GM12864 (cell line): ENCODE measurements around the gene SLC9A3.

Experiments used
- DNase-seq: peaks from one replicate; pipeline ENCODE4 v3.0.0-alpha.2; 2011; ENCODE audit warnings: low read depth
- H3K4me3 ChIP-seq: 2 replicates; pipeline ENCODE4 v1.5.1; 2011; ENCODE audit warnings: mild to moderate bottlenecking, low read depth, low read length, control low read depth
- CTCF ChIP-seq: IDR thresholded peaks from 2 replicates; pipeline ENCODE4 v1.5.1; 2011; ENCODE audit warnings: low read depth, mild to moderate bottlenecking, moderate library complexity, low read length, control low read depth, inconsistent platforms; ENCODE audit errors: missing control alignments

The SLC9A3 gene

GRCh38 chr5:430214-430925 lies 93.9 kb downstream of the SLC9A3 start:
- no peak for DNase-seq
- TF ChIP-seq CTCF: no peak
- H3K4me3 ChIP-seq: no peak overlapping the region

DNA sequence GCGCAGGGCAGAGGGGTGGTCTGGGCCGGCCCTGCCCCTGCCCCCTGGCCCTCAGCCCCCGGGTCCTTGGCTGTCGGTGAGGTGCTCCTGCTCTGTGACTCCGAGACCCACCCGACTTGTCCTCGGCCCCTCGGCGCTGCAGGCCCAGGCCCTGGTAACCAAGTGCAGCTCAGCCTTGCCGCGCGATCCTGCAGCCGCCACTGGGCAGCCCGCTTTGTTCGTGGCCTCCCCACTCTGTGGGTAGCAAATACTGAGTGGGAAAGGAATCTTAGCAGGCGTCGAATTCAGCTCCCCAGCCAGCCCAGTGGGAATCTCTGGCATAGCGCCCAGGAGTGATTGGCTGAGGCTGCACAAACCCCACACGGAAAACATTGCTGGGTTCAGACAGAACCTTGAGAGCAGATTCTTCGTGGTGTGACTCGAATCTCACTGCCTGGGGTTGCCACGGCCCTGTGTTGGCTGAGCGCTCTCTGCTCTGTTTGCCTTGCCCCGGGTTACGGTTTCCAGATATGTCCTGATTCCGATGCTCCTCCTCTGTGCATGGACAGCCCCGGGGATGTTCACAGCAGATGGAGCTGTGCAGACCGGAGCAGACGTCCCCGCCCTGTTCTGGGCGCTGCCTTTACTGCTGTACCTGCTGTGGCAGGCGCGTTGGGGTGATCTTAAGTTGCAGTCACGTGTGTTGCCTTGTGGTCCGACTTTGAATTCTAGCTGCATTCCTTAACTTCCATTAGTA lies 94.6 kb downstream of the SLC9A3 start:
- no peak overlapping the region for H3K4me3 ChIP-seq
- no peak for TF ChIP-seq CTCF
- no peak for DNase-seq

GRCh38 chr5:428754-429452 lies 95.3 kb downstream of the SLC9A3 start:
- TF ChIP-seq CTCF: no peak
- DNase-seq: no peak

DNA sequence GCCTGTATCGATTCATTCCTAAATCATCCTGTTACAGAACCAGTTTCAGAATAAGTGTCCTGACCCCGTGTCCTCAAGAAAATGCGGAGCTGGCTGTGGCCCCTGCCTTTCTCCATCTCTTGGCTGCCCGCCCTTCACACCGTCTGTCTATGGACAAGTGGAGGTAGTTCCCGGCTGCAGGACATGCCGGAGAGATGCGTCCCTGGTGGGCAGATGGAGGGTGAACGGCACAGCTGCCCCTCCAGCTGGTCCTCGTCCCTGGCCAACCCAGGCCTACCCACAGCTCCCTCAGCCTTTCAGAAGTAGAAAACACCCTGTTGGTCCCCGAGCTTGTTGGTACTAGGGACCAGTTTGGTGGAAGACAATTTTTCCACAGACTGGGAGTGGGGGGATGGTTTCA lies 96.0 kb downstream of the SLC9A3 start:
- no peak for DNase-seq
- TF ChIP-seq CTCF: no peak
- H3K4me3 ChIP-seq: no peak overlapping the region

More at GRCh38 chr5:428754-429452, 95.3 kb downstream of the SLC9A3 start:
- H3K4me3 ChIP-seq: no peak overlapping the region

GRCh38 chr5:427415-428087 lies 96.7 kb downstream of the SLC9A3 start:
- DNase-seq: no peak
- no peak overlapping the region for H3K4me3 ChIP-seq
- no peak for TF ChIP-seq CTCF

DNA sequence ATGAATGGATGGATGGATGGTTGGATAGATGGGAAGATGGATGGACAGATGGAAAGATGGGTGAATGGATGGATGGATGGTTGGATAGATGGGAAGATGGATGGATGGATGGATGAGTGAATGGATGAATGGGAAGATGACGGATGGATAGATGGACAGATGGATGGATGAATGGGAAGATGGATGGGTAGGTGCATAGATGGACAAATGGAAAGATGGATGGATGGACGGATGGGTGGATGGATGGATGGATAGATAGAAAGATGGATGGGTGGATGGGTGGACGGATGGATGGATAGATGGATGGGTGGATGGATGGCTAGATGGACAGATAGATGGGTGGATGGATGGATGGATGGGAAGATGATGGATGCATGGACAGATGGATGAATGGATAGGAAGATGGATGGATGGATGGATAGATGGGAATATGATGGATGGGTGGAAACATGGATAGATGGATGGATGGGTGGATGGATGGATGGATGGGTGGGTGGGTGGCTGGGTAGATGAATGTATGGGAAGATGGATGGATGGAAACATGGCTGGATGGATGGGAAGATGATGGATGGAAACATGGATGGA lies 97.8 kb downstream of the SLC9A3 start:
- DNase-seq: no peak
- TF ChIP-seq CTCF: no peak

More for the DNA sequence above, 97.8 kb downstream of the SLC9A3 start:
- no peak overlapping the region for H3K4me3 ChIP-seq
